H1 (cell line): ENCODE measurements around the gene LRRC19. TPM values are rescaled to one million over a fixed set of nuclear protein-coding genes. Genes with fewer than 3 reads are reported as not detected.

Experiments used
- CTCF ChIA-PET: fragments of 300-600 bp; sonication (Branson Sonifier 250); formaldehyde crosslinking; loops from one replicate; lab custom pipeline; 2021; ENCODE audit not compliant: partially characterized antibody; lab: Charles Lee
- POLR2A ChIA-PET: fragments of 300-600 bp; sonication (Branson Sonifier 250); formaldehyde crosslinking; loops from one replicate; lab custom pipeline; 2021; ENCODE audit warnings: inconsistent platforms; ENCODE audit not compliant: partially characterized antibody; lab: Charles Lee
- DNase-seq, 2 experiments: peaks; one replicate each; pipeline versions ENCODE4 v3.0.0 to v3.0.0-alpha.2; 2010 to 2022; ENCODE audit warnings: low spot score in 2 of 2, low read depth in 1 of 2, mixed read lengths in 1 of 2
- FAIRE-seq: peaks from 2 replicates; lab custom pipeline; 2011; peaks lifted over from hg19 to GRCh38; lab: Jason Lieb, UNC
- H2AFZ ChIP-seq: 2 replicates; pipeline ENCODE4 v1.8.1; 2012; ENCODE audit warnings: low read length, inconsistent platforms
- H2AK5ac ChIP-seq: 2 replicates; pipeline ENCODE4 v1.6.1; 2013; ENCODE audit warnings: low read depth, low read length
- H2BK120ac ChIP-seq: replicated peaks from 2 replicates; pipeline ENCODE3; 2013; ENCODE audit warnings: low read depth, low read length, inconsistent platforms
- H2BK12ac ChIP-seq: 2 replicates; pipeline ENCODE4 v1.6.1; 2013; ENCODE audit warnings: low read depth, low read length
- H2BK15ac ChIP-seq: 2 replicates; pipeline ENCODE4 v1.6.1; 2013; ENCODE audit warnings: low read length
- H2BK20ac ChIP-seq: 2 replicates; pipeline ENCODE4 v1.6.1; 2013; ENCODE audit warnings: low read length
- H2BK5ac ChIP-seq: 2 replicates; pipeline ENCODE4 v1.6.1; 2013; ENCODE audit warnings: low read depth, low read length
- H3K14ac ChIP-seq: 2 replicates; pipeline ENCODE4 v1.6.1; 2013; ENCODE audit warnings: inconsistent platforms; ENCODE audit not compliant: insufficient read length
- H3K18ac ChIP-seq: 2 replicates; pipeline ENCODE4 v1.6.1; 2013; ENCODE audit warnings: low read length; ENCODE audit errors: extremely low read depth
- H3K23ac ChIP-seq: 2 replicates; pipeline ENCODE4 v1.6.1; 2013; ENCODE audit warnings: inconsistent platforms; ENCODE audit not compliant: insufficient read length
- H3K23me2 ChIP-seq: 2 replicates; pipeline ENCODE4 v1.6.1; 2013; ENCODE audit warnings: low read depth, low read length
- H3K27ac ChIP-seq: 2 replicates; pipeline ENCODE4 v1.6.1; 2011; ENCODE audit warnings: low read depth, low read length, inconsistent platforms
- H3K27me3 ChIP-seq, 4 experiments: replicated peaks in 1 of 4; 1 replicate in 1 of 4; 2 replicates in 3 of 4; pipeline versions ENCODE4 v1.6.1 to v1.8.1; 2011 to 2013; ENCODE audit warnings: low read length in 3 of 4, mild to moderate bottlenecking in 3 of 4, inconsistent platforms in 2 of 4, mixed read lengths in 2 of 4, moderate library complexity in 1 of 4; ENCODE audit not compliant: control insufficient read depth in 3 of 4, insufficient read depth in 3 of 4; ENCODE audit errors: extremely low read depth in 1 of 4
- H3K36me3 ChIP-seq, 4 experiments: 2 replicates each; pipeline versions ENCODE4 v1.6.1 to v1.8.1; 2011 to 2013; ENCODE audit warnings: mild to moderate bottlenecking in 4 of 4, low read length in 3 of 4, moderate library complexity in 2 of 4, control low read depth in 1 of 4, inconsistent platforms in 1 of 4; ENCODE audit not compliant: insufficient read depth in 4 of 4, control insufficient read depth in 2 of 4
- H3K4ac ChIP-seq: replicated peaks from 2 replicates; pipeline ENCODE3; 2013; ENCODE audit warnings: low read length, low read depth, mixed read lengths, inconsistent platforms; ENCODE audit not compliant: insufficient read length
- H3K4me1 ChIP-seq, 4 experiments: replicated peaks in 1 of 4; 1 replicate in 1 of 4; 2 replicates in 3 of 4; pipeline versions ENCODE4 v1.6.1 to v1.8.1; 2011 to 2013; ENCODE audit warnings: low read length in 3 of 4, inconsistent platforms in 2 of 4, mixed read lengths in 1 of 4; ENCODE audit not compliant: insufficient read depth in 4 of 4, control insufficient read depth in 3 of 4
- H3K4me2 ChIP-seq, 2 experiments: 2 replicates each; pipeline versions ENCODE4 v1.6.1 to v1.8.1; 2011 to 2013; ENCODE audit warnings: low read depth in 2 of 2, low read length in 2 of 2, control low read depth in 1 of 2, inconsistent platforms in 1 of 2, mild to moderate bottlenecking in 1 of 2; ENCODE audit not compliant: insufficient read depth in 1 of 2
- H3K4me3 ChIP-seq, 4 experiments: fragments of 200-600, 300-600 bp in 1 of 4; sonication (generic), shearing (Covaris generic), sonication (Bioruptor Twin) in 1 of 4; 2 replicates each; pipeline versions ENCODE4 v1.5.1 to v1.8.1; 2011 to 2016; ENCODE audit warnings: low read length in 4 of 4, low read depth in 3 of 4, control low read depth in 2 of 4, inconsistent platforms in 2 of 4, mild to moderate bottlenecking in 2 of 4, mixed read lengths in 1 of 4, moderate library complexity in 1 of 4; ENCODE audit not compliant: insufficient read depth in 2 of 4; ENCODE audit errors: extremely low read depth in 1 of 4
- H3K56ac ChIP-seq: replicated peaks from 2 replicates; pipeline ENCODE3; 2013; ENCODE audit warnings: low read depth, mild to moderate bottlenecking, mixed read lengths, low read length, inconsistent platforms; ENCODE audit not compliant: insufficient read length
- H3K79me1 ChIP-seq: 2 replicates; pipeline ENCODE4 v1.6.1; 2013; ENCODE audit warnings: low read depth, low read length, control low read depth
- H3K79me2 ChIP-seq, 2 experiments: 2 replicates each; pipeline versions ENCODE4 v1.6.1 to v1.8.1; 2012 to 2013; ENCODE audit warnings: low read length in 2 of 2, mild to moderate bottlenecking in 2 of 2, inconsistent platforms in 1 of 2; ENCODE audit not compliant: insufficient read depth in 2 of 2, control insufficient read depth in 1 of 2
- H3K9ac ChIP-seq, 4 experiments: replicated peaks in 1 of 4; 1 replicate in 1 of 4; 2 replicates in 3 of 4; pipeline versions ENCODE4 v1.6.1 to v1.8.1; 2011 to 2013; ENCODE audit warnings: low read depth in 3 of 4, low read length in 3 of 4, control low read depth in 2 of 4, mild to moderate bottlenecking in 2 of 4, moderate library complexity in 2 of 4, inconsistent platforms in 1 of 4; ENCODE audit errors: extremely low read depth in 1 of 4
- H3K9me3 ChIP-seq, 2 experiments: 2 replicates each; pipeline versions ENCODE4 v1.6.1 to v1.8.1; 2012 to 2013; ENCODE audit warnings: mild to moderate bottlenecking in 2 of 2, moderate library complexity in 2 of 2, control low read depth in 1 of 2, inconsistent platforms in 1 of 2, low read depth in 1 of 2, low read length in 1 of 2, mixed read lengths in 1 of 2; ENCODE audit not compliant: insufficient read depth in 2 of 2
- H4K20me1 ChIP-seq, 2 experiments: replicated peaks in 1 of 2; 2 replicates each; pipeline versions ENCODE3 to v1.8.1; 2011 to 2013; ENCODE audit warnings: inconsistent platforms in 2 of 2, low read length in 2 of 2, mild to moderate bottlenecking in 1 of 2; ENCODE audit not compliant: insufficient read depth in 2 of 2, control insufficient read depth in 1 of 2
- H4K5ac ChIP-seq: 2 replicates; pipeline ENCODE4 v1.6.1; 2013; ENCODE audit warnings: low read length, low read depth, mixed read lengths, inconsistent platforms; ENCODE audit not compliant: insufficient read length
- H4K8ac ChIP-seq: 2 replicates; pipeline ENCODE4 v1.8.0; 2013; ENCODE audit warnings: mild to moderate bottlenecking, moderate library complexity, low read length, inconsistent platforms; ENCODE audit not compliant: insufficient read depth; ENCODE audit errors: extremely low read depth
- H4K91ac ChIP-seq: replicated peaks from 2 replicates; pipeline ENCODE3; 2013; ENCODE audit warnings: low read length, mixed read lengths, inconsistent platforms; ENCODE audit not compliant: insufficient read length
- KDM4A ChIP-seq: IDR thresholded peaks from one replicate; pipeline ENCODE4 v1.7.1; 2012; ENCODE audit warnings: low read depth, mild to moderate bottlenecking, moderate library complexity, low read length, inconsistent platforms; ENCODE audit not compliant: severe bottlenecking
- WGBS, 2 experiments: shearing (Covaris generic) in 1 of 2; methylation state at CpG; one replicate each; pipeline versions ENCODE4 v1.1.6 to v1.1.7; 2013 to 2015; ENCODE audit warnings: low lambda C conversion rate in 2 of 2, mixed read lengths in 2 of 2, inconsistent platforms in 1 of 2, low coverage in 1 of 2, missing lambda C conversion rate in 1 of 2; ENCODE audit not compliant: insufficient replicate concordance in 2 of 2, insufficient coverage in 1 of 2, insufficient read length in 1 of 2; ENCODE audit errors: extremely low coverage in 1 of 2, missing lambda C conversion rate in 1 of 2; 5-methylcytosine and 5-hydroxymethylcytosine counted together
- polyA plus RNA-seq, 7 experiments: library from polyadenylated mRNA; depleted of rRNA in 3 of 7; stranded (reverse) in 5 of 7; unstranded in 2 of 7; fragments of >200 nt in 5 of 7; fragments of 200-250 nt in 2 of 7; gene quantifications; 1 replicate in 5 of 7; 2 replicates in 1 of 7; 4 replicates in 1 of 7; pipeline versions ENCODE4 v1.2.1 to v1.2.3, GENCODE V29; 2011 to 2013; ENCODE audit warnings: missing spikeins in 2 of 7, mixed read lengths in 2 of 7
- total RNA-seq: library from RNA; stranded (reverse); fragmentation: NEBNext Ultra II Directional; extraction: Animal tissue kit (Norgen Biotek cat#: 25700); gene quantifications from 2 replicates; pipeline ENCODE4 v1.2.1, GENCODE V29; 2021

The LRRC19 gene
- total and polyA plus RNA-seq, 2 of the 8 experiments (the other 6 are each of a cell fraction or from before 2014, with no cell fraction given): not detected

DNA sequence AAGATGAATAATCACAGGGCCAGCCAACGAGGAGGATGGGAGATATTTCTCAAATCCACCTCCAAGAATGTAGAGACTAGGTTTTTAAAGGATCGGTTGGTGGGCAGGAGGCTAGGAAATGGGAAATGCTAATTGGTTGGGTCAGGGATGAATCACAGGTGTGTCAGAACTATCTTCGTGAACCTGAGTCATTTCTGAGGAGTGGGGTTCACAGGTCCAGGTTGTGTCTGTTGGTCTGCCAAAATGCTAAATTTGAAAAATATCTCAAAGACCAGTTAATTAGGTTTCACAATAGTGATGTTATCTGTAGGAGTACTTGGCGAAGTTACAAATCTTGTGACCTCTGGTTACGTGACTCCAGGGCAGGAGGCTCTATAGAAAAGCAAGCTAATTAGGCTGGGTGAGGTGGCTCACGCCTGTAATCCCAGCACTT is 55.8 kb downstream of the LRRC19 start:
- no peak overlapping the region for H3K56ac ChIP-seq
- peaks cover 3% of the 10 kb centered on the region; the same call in 1 of the 2 replicates for H3K23me2 ChIP-seq
- peaks cover 0 to 1% (median 0%) of the 10 kb centered on the region in 4 experiments; a peak in 3 of 7 replicates for H3K4me1 ChIP-seq
- H3K18ac ChIP-seq: no peak overlapping the region
- no peak for FAIRE-seq
- no peak overlapping the region for H3K4ac ChIP-seq
- H4K5ac ChIP-seq: no peak overlapping the region
- no peak overlapping the region for H4K91ac ChIP-seq
- no peak overlapping the region for H2AK5ac ChIP-seq
- no peak overlapping the region for H3K4me2 ChIP-seq
- no peak overlapping the region for H3K27ac ChIP-seq
- no peak for TF ChIP-seq KDM4A
- peaks cover 0 to 2% of the 10 kb centered on the region in 2 experiments for H4K20me1 ChIP-seq
- peaks cover 17 to 21% of the 10 kb centered on the region in 2 experiments for H3K79me2 ChIP-seq
- H3K36me3 ChIP-seq: no peaks in the 10 kb centered on the region
- 80% methylated on average over 6 of the region's 6 CpGs; no CpG with 5 or more reads in 1 of the 2 experiments for WGBS, 2 experiments
- H3K27me3 ChIP-seq: no peaks in the 10 kb centered on the region
- H2BK5ac ChIP-seq: no peak overlapping the region
- no peak overlapping the region; the same call in 1 of the 2 replicates for H2BK12ac ChIP-seq
- H3K14ac ChIP-seq: no peak overlapping the region
- peak overlapping the region in 1 of 4 experiments; percentile 34; a peak in 1 of 7 replicates for H3K9ac ChIP-seq
- H2BK120ac ChIP-seq: no peak overlapping the region
- H3K4me3 ChIP-seq: no peak overlapping the region
- peaks cover 3% of the 10 kb centered on the region; the same call in 1 of the 2 replicates for H3K79me1 ChIP-seq
- CTCF ChIA-PET: interaction anchor here (1.3 kb wide), 1 partner anchor 11 kb away, joined by 4 read pairs; no protein-coding TSS in a partner anchor
- no peak overlapping the region for H3K23ac ChIP-seq
- H2BK15ac ChIP-seq: no peak overlapping the region
- no peak overlapping the region for H2BK20ac ChIP-seq
- no peak for DNase-seq
- no peak overlapping the region for H2AFZ ChIP-seq
- POLR2A ChIA-PET: interaction anchor here (1.3 kb wide), 1 partner anchor 26 kb away, joined by 4 read pairs; no protein-coding TSS in a partner anchor
- no peaks in the 10 kb centered on the region for H3K9me3 ChIP-seq
- H4K8ac ChIP-seq: no peak overlapping the region
